Gastroesophageal sphincter (tissue), 4 donors: ENCODE data around the gene MEF2D. TPM values are rescaled to one million over a fixed set of nuclear protein-coding genes. Genes with fewer than 3 reads are reported as not detected.

Source experiments
- ATAC-seq: fragments of 150-250 bp; one replicate; pipeline ENCODE4 v1.9.1; 2016; ENCODE audit warnings: mild to moderate bottlenecking, moderate library complexity
- H3K27ac ChIP-seq, 4 donors: fragments of 200-600 bp; sonication (generic) in 3 of 4; 1 replicate in 3 of 4; 2 replicates in 1 of 4; pipeline ENCODE4 v1.5.1; 2016 to 2019
- H3K27me3 ChIP-seq: fragments of 200-600 bp; sonication (generic); one replicate; pipeline ENCODE4 v1.5.1; 2019
- H3K36me3 ChIP-seq, 2 donors: fragments of 200-600 bp; sonication (generic); one replicate each; pipeline ENCODE4 v1.5.1; 2019; ENCODE audit warnings: control low read depth in 1 of 2
- H3K4me1 ChIP-seq, 3 donors: fragments of 200-600 bp; sonication (generic); 1 replicate in 2 of 3; 2 replicates in 1 of 3; pipeline ENCODE4 v1.5.1; 2016 to 2019; ENCODE audit warnings: control low read depth in 2 of 3
- H3K4me3 ChIP-seq, 2 donors: fragments of 200-600 bp; sonication (generic); one replicate each; pipeline ENCODE4 v1.5.1; 2019; ENCODE audit warnings: mild to moderate bottlenecking in 1 of 2, moderate library complexity in 1 of 2
- H3K9me3 ChIP-seq, 3 donors: fragments of 200-600 bp; sonication (generic); one replicate each; pipeline ENCODE4 v1.5.1; 2017 to 2019; ENCODE audit warnings: control low read depth in 2 of 3
- CTCF ChIP-seq, 4 experiments: fragments of 200-600 bp in 2 of 4; fragments of 450-650 bp in 2 of 4; sonication (generic) in 1 of 4; IDR thresholded peaks; one replicate each; pipeline ENCODE4 v1.5.1; 2017 to 2019; ENCODE audit warnings: antibody characterized with exemption in 4 of 4, mild to moderate bottlenecking in 2 of 4, moderate library complexity in 2 of 4
- EP300 ChIP-seq: sonication (generic); formaldehyde crosslinking; IDR thresholded peaks from one replicate; pipeline ENCODE4 v1.6.1; 2017; ENCODE audit warnings: antibody characterized with exemption, mild to moderate bottlenecking
- POLR2A ChIP-seq, 2 donors: fragments of 450-650 bp; IDR thresholded peaks; one replicate each; pipeline ENCODE4 v1.6.1; 2017; ENCODE audit warnings: antibody characterized with exemption in 2 of 2, mild to moderate bottlenecking in 2 of 2, moderate library complexity in 1 of 2
- POLR2AphosphoS5 ChIP-seq: sonication (generic); formaldehyde crosslinking; IDR thresholded peaks from one replicate; pipeline ENCODE4 v1.6.1; 2017; ENCODE audit warnings: antibody characterized with exemption
- WGBS, 2 donors: methylation state at CpG; one replicate each; pipeline ENCODE4 v1.1.5; 2018; ENCODE audit warnings: low coverage in 1 of 2; 5-methylcytosine and 5-hydroxymethylcytosine counted together
- total RNA-seq, 4 donors: library from RNA; depleted of rRNA; stranded (reverse); fragments of >200 nt; gene quantifications; one replicate each; pipeline ENCODE4 v1.1.0, GENCODE V29; 2016

Gene MEF2D
- total RNA-seq, 4 donors from 2014 or later, result 49.0 to 94.3 (median 67.1) TPM

- Histone ChIP-seq H3K36me3 (no peaks in the 10 kb centered on the region), H3K27me3 (no peaks in the 10 kb centered on the region), H3K27ac (no peak overlapping the region), H3K4me1 (no peaks in the 10 kb centered on the region), H3K9me3 (no peaks in the 10 kb centered on the region), H3K4me3 (no peak overlapping the region)
- ATAC-seq, result no peak
- no peak for TF ChIP-seq POLR2A (IDR thresholded peaks at IDR 0.05)
- no peak for TF ChIP-seq CTCF (IDR thresholded peaks at IDR 0.05)
- no peak for TF ChIP-seq POLR2AphosphoS5
- no peak for TF ChIP-seq EP300
- WGBS, 2 donors, result 91% methylated on average over 4 of the region's 11 CpGs; no CpG with 5 or more reads in 1 of the 2 donors
These were observed 33.1 kb upstream of the MEF2D start for GRCh38 chr1:156533568-156534220.

GRCh38 chr1:156532374-156532773 is 31.8 kb upstream of the MEF2D start:
- Histone ChIP-seq H3K9me3 (no peaks in the 10 kb centered on the region), H3K27ac (no peak overlapping the region), H3K4me1 (no peaks in the 10 kb centered on the region), H3K27me3 (no peaks in the 10 kb centered on the region), H3K36me3 (no peaks in the 10 kb centered on the region), H3K4me3 (no peak overlapping the region)
- TF ChIP-seq POLR2AphosphoS5 (no peak), POLR2A (IDR thresholded peaks at IDR 0.05) (no peak), CTCF (IDR thresholded peaks at IDR 0.05) (no peak), EP300 (no peak)
- WGBS, 2 donors, result 86 to 93% methylated on average over 4 of the region's 4 CpGs
- ATAC-seq, result no peak

GRCh38 chr1:156530006-156530405 is 29.4 kb upstream of the MEF2D start:
- Histone ChIP-seq H3K9me3 (no peaks in the 10 kb centered on the region), H3K27ac (no peak overlapping the region), H3K4me1 (no peaks in the 10 kb centered on the region), H3K4me3 (no peak overlapping the region), H3K27me3 (no peaks in the 10 kb centered on the region), H3K36me3 (no peaks in the 10 kb centered on the region)
- WGBS, 2 donors, result 93% methylated on average over 3 of the region's 18 CpGs; no CpG with 5 or more reads in 1 of the 2 donors
- TF ChIP-seq CTCF (IDR thresholded peaks at IDR 0.05) (no peak), POLR2A (IDR thresholded peaks at IDR 0.05) (no peak), POLR2AphosphoS5 (no peak), EP300 (no peak)
- ATAC-seq, result no peak

- 67 to 85% methylated on average over 1 to 3 of the region's 8 CpGs for whole genome bisulfite sequencing, 2 donors
- H3K9me3 ChIP-seq, result no peaks in the 10 kb centered on the region
- no peaks in the 10 kb centered on the region for H3K27me3 ChIP-seq
- H3K4me1 ChIP-seq, result no peaks in the 10 kb centered on the region
- no peak for ATAC-seq
- no peaks in the 10 kb centered on the region for H3K36me3 ChIP-seq
- H3K27ac ChIP-seq, result no peak overlapping the region
- TF ChIP-seq POLR2A (IDR thresholded peaks at IDR 0.05), result no peak
- no peak for TF ChIP-seq CTCF (IDR thresholded peaks at IDR 0.05)
- no peak overlapping the region for H3K4me3 ChIP-seq
These were observed 28.4 kb upstream of the MEF2D start for GRCh38 chr1:156528875-156529425.

- Histone ChIP-seq H3K27ac (no peak overlapping the region), H3K4me3 (no peak overlapping the region), H3K9me3 (no peaks in the 10 kb centered on the region), H3K36me3 (no peaks in the 10 kb centered on the region), H3K27me3 (no peaks in the 10 kb centered on the region), H3K4me1 (no peaks in the 10 kb centered on the region)
- TF ChIP-seq POLR2A (IDR thresholded peaks at IDR 0.05) (no peak), POLR2AphosphoS5 (no peak), EP300 (no peak), CTCF (IDR thresholded peaks at IDR 0.05) (no peak)
- ATAC-seq, result no peak
- 85 to 100% methylated on average over 2 to 5 of the region's 5 CpGs for WGBS, 2 donors
These were observed 27.7 kb upstream of the MEF2D start for GRCh38 chr1:156528231-156528630.
